ENCODE results near the gene MAP3K2.

GRCh38 chr2:127283275-127283674, 104.5 kb downstream of the MAP3K2 start:
- TF ChIP-seq CTCF (IDR thresholded peaks at IDR 0.05; ENCODE audit: poor library complexity, severe bottlenecking): no peak
- TF ChIP-seq TAF1 (IDR thresholded peaks at IDR 0.05; ENCODE audit: low read depth): no peak
- TF ChIP-seq EP300 (conservative IDR thresholded peaks at IDR 0.05; ENCODE audit: poor library complexity, severe bottlenecking): no peak
- no peak for TF ChIP-seq EZH2 (IDR thresholded peaks at IDR 0.05; ENCODE audit: borderline replicate concordance, insufficient read depth, low read length, poor library complexity, severe bottlenecking)
- TF ChIP-seq POLR2AphosphoS5 (IDR thresholded peaks at IDR 0.05): no peak
- TF ChIP-seq SMC3 (conservative IDR thresholded peaks at IDR 0.05; ENCODE audit: poor library complexity): no peak
